OCI-LY7 (cell line): ENCODE data around the gene P2RX1. TPM values are rescaled to one million over a fixed set of nuclear protein-coding genes. Genes with fewer than 3 reads are reported as not detected.

Experiments
- BruUV-seq: library from RNA; stranded (reverse); fragments of 400-500 nt; replicated peaks from 2 replicates; lab custom pipeline; 2021; lab: Mats Ljungman, UMichigan
- CTCF ChIA-PET: fragments of 300-600 bp; sonication (Branson Sonifier 250); formaldehyde crosslinking; loops from one replicate; lab custom pipeline; 2022; ENCODE audit warnings: antibody characterized with exemption; ENCODE audit not compliant: unreplicated experiment; lab: Charles Lee
- POLR2A ChIA-PET: fragments of 300-600 bp; sonication (Branson Sonifier 250); formaldehyde crosslinking; loops from one replicate; lab custom pipeline; 2022; ENCODE audit warnings: antibody characterized with exemption; lab: Charles Lee
- DNase-seq: peaks from one replicate; pipeline ENCODE4 v3.0.0-alpha.2; 2015; ENCODE audit warnings: low spot score
- H2AFZ ChIP-seq: fragments of 200-600 bp; sonication (generic), shearing (Covaris generic); 2 replicates; pipeline ENCODE4 v1.6.1; 2014; ENCODE audit warnings: mild to moderate bottlenecking, antibody characterized with exemption, low read length, moderate library complexity
- H3K27ac ChIP-seq: fragments of 200-600 bp; sonication (generic); 2 replicates; pipeline ENCODE4 v1.5.1; 2014; ENCODE audit warnings: mixed run types, low read depth, mild to moderate bottlenecking, moderate library complexity, low read length, inconsistent platforms; ENCODE audit not compliant: poor library complexity, severe bottlenecking
- H3K36me3 ChIP-seq: fragments of 200-600 bp; sonication (generic); 2 replicates; pipeline ENCODE4 v1.6.1; 2014; ENCODE audit warnings: mild to moderate bottlenecking, antibody characterized with exemption, low read length, moderate library complexity, mixed read lengths; ENCODE audit not compliant: insufficient read depth
- H3K4me1 ChIP-seq: fragments of 200-600 bp; sonication (generic); 2 replicates; pipeline ENCODE4 v1.5.1; 2014; ENCODE audit warnings: mild to moderate bottlenecking, low read length; ENCODE audit not compliant: insufficient read depth, poor library complexity, severe bottlenecking
- H3K4me2 ChIP-seq: fragments of 200-600 bp; sonication (generic); 2 replicates; pipeline ENCODE4 v1.6.1; 2014; ENCODE audit warnings: mild to moderate bottlenecking, low read length
- H3K4me3 ChIP-seq: fragments of 200-600 bp; sonication (generic); 2 replicates; pipeline ENCODE4 v1.5.1; 2014; ENCODE audit warnings: mild to moderate bottlenecking, low read depth, low read length; ENCODE audit not compliant: poor library complexity, severe bottlenecking
- H3K79me2 ChIP-seq: fragments of 200-600 bp; sonication (generic); 2 replicates; pipeline ENCODE4 v1.6.1; 2016; ENCODE audit warnings: low read depth, mild to moderate bottlenecking, low read length, moderate library complexity, mixed read lengths; ENCODE audit not compliant: insufficient read depth
- H3K9me2 ChIP-seq: fragments of 200-600 bp; sonication (generic); 2 replicates; pipeline ENCODE4 v1.6.1; 2016; ENCODE audit warnings: mild to moderate bottlenecking, low read length, mixed read lengths; ENCODE audit not compliant: insufficient read depth
- H3K9me3 ChIP-seq: fragments of 200-600 bp; sonication (generic); 2 replicates; pipeline ENCODE4 v1.6.1; 2014; ENCODE audit warnings: mild to moderate bottlenecking, mixed run types, low read length, mixed read lengths
- H4K20me1 ChIP-seq: fragments of 200-600 bp; sonication (generic); 2 replicates; pipeline ENCODE4 v1.6.1; 2014; ENCODE audit warnings: mild to moderate bottlenecking, antibody characterized with exemption, low read length, moderate library complexity, mixed read lengths; ENCODE audit not compliant: insufficient read depth
- EZH2phosphoT487 ChIP-seq: fragments of 200-600 bp; sonication (generic); IDR thresholded peaks from 2 replicates; pipeline ENCODE4 v1.6.1; 2018; ENCODE audit warnings: low read depth, borderline replicate concordance, mild to moderate bottlenecking, mixed run types, antibody characterized with exemption, low read length, moderate library complexity, mixed read lengths
- intact Hi-C: fragments of 100-400 bp; cut with micrococcal nuclease; formaldehyde crosslinking; loops from one replicate; pipeline ENCODE4 v1.10.0; 2022; ENCODE audit not compliant: unreplicated experiment
- total RNA-seq, 2 experiments: library from RNA; depleted of rRNA in 1 of 2; stranded (reverse); fragments of >200 nt in 1 of 2; shearing (Covaris generic) in 1 of 2; gene quantifications; 2 replicates each; pipeline ENCODE4 v1.2.3, GENCODE V29; 2014 to 2022
- TF ChIP-seq, protein P1 (sequence below): fragments of 200-600 bp; sonication (generic); conservative IDR thresholded peaks from 2 replicates; pipeline ENCODE4 v1.5.1; 2014; ENCODE audit warnings: mild to moderate bottlenecking, antibody characterized with exemption, low read length, moderate library complexity, mixed read lengths

The P2RX1 gene
- total RNA-seq, 2 experiments from 2014 or later = 0.69 to 4.5 TPM

DNA sequence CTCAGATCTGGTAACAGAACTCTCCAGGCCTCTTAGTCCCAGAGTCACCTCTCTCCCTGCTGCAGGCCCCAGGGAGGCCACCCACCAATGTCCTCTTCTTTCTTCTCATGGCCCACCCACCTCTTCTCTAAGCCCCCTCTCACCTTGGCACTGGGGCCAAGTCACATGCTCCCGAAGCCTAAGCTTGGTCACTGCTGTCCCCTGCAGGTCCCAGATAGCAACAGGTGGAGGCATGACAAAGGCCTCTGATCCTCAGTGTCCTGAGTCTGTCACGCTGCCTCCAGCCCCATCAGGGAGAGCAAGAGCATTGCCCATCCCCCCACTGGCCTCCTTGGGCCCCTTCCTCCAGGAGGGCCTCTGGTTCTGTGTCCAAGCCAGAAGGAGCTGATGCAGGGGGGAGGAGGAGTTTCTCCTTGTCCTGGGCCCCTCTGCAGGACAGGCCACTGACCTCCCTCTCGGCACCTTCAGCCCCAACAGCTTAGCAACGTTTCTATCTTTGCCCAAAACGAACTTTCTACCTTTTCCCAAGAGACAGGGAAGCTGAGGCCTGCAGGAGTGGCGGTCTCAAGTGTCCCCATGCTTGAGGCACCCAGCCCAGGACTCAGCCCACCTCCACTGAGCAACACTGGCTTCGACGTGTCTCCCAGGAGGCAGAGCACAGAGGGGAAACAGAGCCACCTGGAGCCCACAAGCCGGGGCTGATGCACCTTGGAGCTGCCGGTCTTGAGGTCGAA, 8.6 kb downstream of the P2RX1 start:
- no peak overlapping the region for H3K4me3 ChIP-seq
- no peak overlapping the region for H3K4me2 ChIP-seq
- POLR2A ChIA-PET = interaction anchor here (0.6 kb wide), 2 partner anchors 66 to 1033 kb away, joined by 3 read pairs; no protein-coding TSS in a partner anchor
- TF ChIP-seq EZH2phosphoT487 = no peak
- TF ChIP-seq, protein P1, sequence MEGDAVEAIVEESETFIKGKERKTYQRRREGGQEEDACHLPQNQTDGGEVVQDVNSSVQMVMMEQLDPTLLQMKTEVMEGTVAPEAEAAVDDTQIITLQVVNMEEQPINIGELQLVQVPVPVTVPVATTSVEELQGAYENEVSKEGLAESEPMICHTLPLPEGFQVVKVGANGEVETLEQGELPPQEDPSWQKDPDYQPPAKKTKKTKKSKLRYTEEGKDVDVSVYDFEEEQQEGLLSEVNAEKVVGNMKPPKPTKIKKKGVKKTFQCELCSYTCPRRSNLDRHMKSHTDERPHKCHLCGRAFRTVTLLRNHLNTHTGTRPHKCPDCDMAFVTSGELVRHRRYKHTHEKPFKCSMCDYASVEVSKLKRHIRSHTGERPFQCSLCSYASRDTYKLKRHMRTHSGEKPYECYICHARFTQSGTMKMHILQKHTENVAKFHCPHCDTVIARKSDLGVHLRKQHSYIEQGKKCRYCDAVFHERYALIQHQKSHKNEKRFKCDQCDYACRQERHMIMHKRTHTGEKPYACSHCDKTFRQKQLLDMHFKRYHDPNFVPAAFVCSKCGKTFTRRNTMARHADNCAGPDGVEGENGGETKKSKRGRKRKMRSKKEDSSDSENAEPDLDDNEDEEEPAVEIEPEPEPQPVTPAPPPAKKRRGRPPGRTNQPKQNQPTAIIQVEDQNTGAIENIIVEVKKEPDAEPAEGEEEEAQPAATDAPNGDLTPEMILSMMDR = peak; percentile 59
- H3K36me3 ChIP-seq = no peaks in the 10 kb centered on the region
- H3K79me2 ChIP-seq = no peaks in the 10 kb centered on the region
- no peaks in the 10 kb centered on the region for H3K9me2 ChIP-seq
- no TSS peak for BruUV-seq
- no peak overlapping the region for H2AFZ ChIP-seq
- H3K4me1 ChIP-seq = peaks cover 30% of the 10 kb centered on the region
- H4K20me1 ChIP-seq = no peaks in the 10 kb centered on the region
- no peak for DNase-seq
- H3K27ac ChIP-seq = no peak overlapping the region
- CTCF ChIA-PET = interaction anchor here (0.5 kb wide), 1 partner anchor 106 kb away, joined by 3 read pairs; no protein-coding TSS in a partner anchor
- H3K9me3 ChIP-seq = no peaks in the 10 kb centered on the region
- intact Hi-C loops = loop anchor here (1.0 to 2.0 kb wide), 2 partner anchors 44 to 171 kb away; no protein-coding TSS in a partner anchor

DNA sequence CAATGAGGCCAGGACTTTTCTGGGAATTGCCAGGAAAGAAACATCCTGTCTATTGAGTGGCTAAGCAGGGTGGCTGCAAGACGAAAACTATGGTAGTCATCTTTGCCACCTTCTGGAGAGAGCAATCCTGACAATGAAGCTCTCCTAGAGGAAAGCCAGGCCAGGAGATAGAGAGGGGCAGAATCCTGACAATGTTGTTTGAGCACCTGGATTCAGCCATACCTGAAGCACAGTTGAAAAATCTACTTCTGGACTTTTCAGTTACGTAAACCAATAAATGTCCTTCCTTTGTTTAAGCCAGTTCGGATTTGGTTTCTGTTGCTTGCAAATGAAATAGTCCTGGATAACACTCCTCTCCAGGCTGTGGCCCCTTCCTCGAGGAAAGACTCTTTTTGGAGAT, 9.4 kb downstream of the P2RX1 start:
- POLR2A ChIA-PET = no interaction called here
- no TSS peak for BruUV-seq
- Histone ChIP-seq H3K27ac (no peak overlapping the region), H3K79me2 (no peaks in the 10 kb centered on the region), H3K9me3 (no peaks in the 10 kb centered on the region), H3K4me2 (no peak overlapping the region), H2AFZ (no peak overlapping the region), H3K9me2 (no peaks in the 10 kb centered on the region), H4K20me1 (no peaks in the 10 kb centered on the region), H3K36me3 (no peaks in the 10 kb centered on the region), H3K4me3 (no peak overlapping the region), H3K4me1 (peaks cover 28% of the 10 kb centered on the region)
- intact Hi-C loops = loop anchor here (1.0 to 2.0 kb wide), 2 partner anchors 44 to 170 kb away; no protein-coding TSS in a partner anchor
- TF ChIP-seq EZH2phosphoT487 = no peak
- TF ChIP-seq, protein P1 = no peak
- CTCF ChIA-PET = no interaction called here
- DNase-seq = no peak

DNA sequence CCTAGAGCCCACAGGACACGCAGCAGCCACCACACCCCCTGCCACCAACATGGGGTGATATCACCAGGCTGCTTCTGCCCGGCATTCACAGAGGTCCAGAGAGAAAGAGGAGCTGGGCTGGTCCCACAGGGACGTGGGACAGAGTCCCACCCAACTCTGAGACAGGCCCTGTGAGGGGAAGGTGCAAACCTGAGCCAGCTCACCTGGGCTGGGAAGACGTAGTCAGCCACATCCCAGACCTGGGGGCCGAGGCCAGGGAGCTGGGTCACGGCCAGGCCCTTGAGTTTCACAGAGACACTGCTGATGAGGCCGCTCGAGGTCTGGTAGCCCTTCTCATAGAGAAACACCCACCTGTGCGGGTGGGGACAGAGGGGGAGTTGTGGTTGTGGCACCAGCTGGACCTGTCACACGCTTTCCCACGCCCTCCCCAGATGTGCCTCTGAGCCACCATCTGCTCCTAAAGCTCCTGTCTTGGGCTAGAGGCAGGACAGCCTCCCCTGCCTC, 11.2 kb downstream of the P2RX1 start:
- POLR2A ChIA-PET = interaction anchor here (0.8 kb wide), 1 partner anchor 9 kb away, joined by 3 read pairs; no protein-coding TSS in a partner anchor
- no peak overlapping the region for H3K4me2 ChIP-seq
- H3K79me2 ChIP-seq = no peaks in the 10 kb centered on the region
- no peaks in the 10 kb centered on the region for H3K36me3 ChIP-seq
- no TSS peak for BruUV-seq
- intact Hi-C loops = no loop called here
- H3K4me1 ChIP-seq = peaks cover 12% of the 10 kb centered on the region
- no peak for DNase-seq
- no peaks in the 10 kb centered on the region for H4K20me1 ChIP-seq
- CTCF ChIA-PET = no interaction called here
- TF ChIP-seq, protein P1 = no peak
- TF ChIP-seq EZH2phosphoT487 = no peak
- H3K9me2 ChIP-seq = no peaks in the 10 kb centered on the region
- H2AFZ ChIP-seq = no peak overlapping the region
- no peak overlapping the region for H3K4me3 ChIP-seq
- no peaks in the 10 kb centered on the region for H3K9me3 ChIP-seq
- H3K27ac ChIP-seq = no peak overlapping the region
